ENCODE results near the gene SH3GL1.

Gene SH3GL1

GRCh38 chr19:4400135-4400936 is at the start of gene SH3GL1:
TSS of gene SH3GL1 (minus strand) at chr19:4400547. CDS start at chr19:4400368, 179 bp downstream.
- DNase-seq (ENCODE audit: low read depth), result no peak

GRCh38 chr19:4449639-4450028 is 49.3 kb upstream of the SH3GL1 start:
- DNase-seq (ENCODE audit: low read depth), result no peak

GRCh38 chr19:4449022-4449638 is 48.8 kb upstream of the SH3GL1 start:
- DNase-seq (ENCODE audit: low read depth), result no peak

- DNase-seq (ENCODE audit: low read depth), result no peak
Observed at GRCh38 chr19:4448147-4448985, 48.0 kb upstream of the SH3GL1 start.

GRCh38 chr19:4447327-4448146 is 47.2 kb upstream of the SH3GL1 start:
- no peak for DNase-seq (ENCODE audit: low read depth)

- DNase-seq (ENCODE audit: low read depth), result no peak
Observed at GRCh38 chr19:4446704-4447200, 46.4 kb upstream of the SH3GL1 start.

- no peak for DNase-seq (ENCODE audit: low read depth)
Observed at GRCh38 chr19:4445963-4446703, 45.8 kb upstream of the SH3GL1 start.

GRCh38 chr19:4444765-4445741 is 44.7 kb upstream of the SH3GL1 start:
- DNase-seq (ENCODE audit: low read depth), result no peak

GRCh38 chr19:4443966-4444764 is 43.8 kb upstream of the SH3GL1 start:
- DNase-seq (ENCODE audit: low read depth), result no peak

- no peak for DNase-seq (ENCODE audit: low read depth)
Observed at GRCh38 chr19:4443188-4443587, 42.8 kb upstream of the SH3GL1 start.

GRCh38 chr19:4442819-4443146 is 42.4 kb upstream of the SH3GL1 start:
- DNase-seq (ENCODE audit: low read depth), result no peak

- DNase-seq (ENCODE audit: low read depth), result no peak
Observed at GRCh38 chr19:4441994-4442818, 41.9 kb upstream of the SH3GL1 start.

- no peak for DNase-seq (ENCODE audit: low read depth)
Observed at GRCh38 chr19:4439243-4439642, 38.9 kb upstream of the SH3GL1 start.

- DNase-seq (ENCODE audit: low read depth), result no peak
Observed at GRCh38 chr19:4437103-4437502, 36.8 kb upstream of the SH3GL1 start.

- no peak for DNase-seq (ENCODE audit: low read depth)
Observed at GRCh38 chr19:4436231-4436630, 35.9 kb upstream of the SH3GL1 start.

- DNase-seq (ENCODE audit: low read depth), result no peak
Observed at GRCh38 chr19:4434391-4434790, 34.0 kb upstream of the SH3GL1 start.

- no peak for DNase-seq (ENCODE audit: low read depth)
Observed at GRCh38 chr19:4432918-4433506, 32.7 kb upstream of the SH3GL1 start.
